Chondrocyte (in vitro differentiated cells): ENCODE data around the gene MSH3. TPM values are rescaled to one million over a fixed set of nuclear protein-coding genes. Genes with fewer than 3 reads are reported as not detected.

Experiments
- DNase-seq: peaks from one replicate; pipeline ENCODE4 v3.0.0; 2021; ENCODE audit warnings: mixed read lengths, low spot score
- H3K27ac Mint-ChIP-seq: one replicate; pipeline ENCODE4 v1.8.0; 2021; ENCODE audit warnings: mild to moderate bottlenecking, moderate library complexity, mixed read lengths; ENCODE audit not compliant: unreplicated experiment
- H3K27me3 Mint-ChIP-seq: 2 replicates; pipeline ENCODE4 v1.8.0; 2021; ENCODE audit warnings: low read depth, mixed read lengths
- H3K36me3 Mint-ChIP-seq: 2 replicates; pipeline ENCODE4 v1.8.0; 2021; ENCODE audit warnings: low read depth, mixed read lengths
- H3K4me1 Mint-ChIP-seq: 2 replicates; pipeline ENCODE4 v1.8.0; 2021; ENCODE audit warnings: low read depth, mild to moderate bottlenecking, mixed read lengths
- H3K4me3 Mint-ChIP-seq: one replicate; pipeline ENCODE4 v1.8.0; 2021; ENCODE audit warnings: mild to moderate bottlenecking, moderate library complexity, mixed read lengths; ENCODE audit not compliant: unreplicated experiment
- H3K9me3 Mint-ChIP-seq: 2 replicates; pipeline ENCODE4 v1.8.0; 2021; ENCODE audit warnings: low read depth, mixed read lengths
- total RNA-seq: library from RNA; stranded (reverse); gene quantifications from 3 replicates; pipeline ENCODE4 v1.2.1, GENCODE V29; 2021
- TF ChIP-seq, protein P1 (sequence below): fragments of 200-600 bp; sonication (generic); IDR thresholded peaks from 2 replicates; pipeline ENCODE4 v1.5.0; 2021; ENCODE audit warnings: antibody characterized with exemption, mild to moderate bottlenecking, moderate library complexity

The MSH3 gene
- total RNA-seq, 1 donor from 2014 or later: 11.9 TPM

- Mint-ChIP-seq H3K9me3 (peaks cover 14% of the 10 kb centered on the region), H3K27me3 (no peaks in the 10 kb centered on the region), H3K27ac (no peak overlapping the region), H3K36me3 (peaks cover 2% of the 10 kb centered on the region), H3K4me1 (no peaks in the 10 kb centered on the region), H3K4me3 (no peak overlapping the region)
- no peak for DNase-seq
- TF ChIP-seq, protein P1, sequence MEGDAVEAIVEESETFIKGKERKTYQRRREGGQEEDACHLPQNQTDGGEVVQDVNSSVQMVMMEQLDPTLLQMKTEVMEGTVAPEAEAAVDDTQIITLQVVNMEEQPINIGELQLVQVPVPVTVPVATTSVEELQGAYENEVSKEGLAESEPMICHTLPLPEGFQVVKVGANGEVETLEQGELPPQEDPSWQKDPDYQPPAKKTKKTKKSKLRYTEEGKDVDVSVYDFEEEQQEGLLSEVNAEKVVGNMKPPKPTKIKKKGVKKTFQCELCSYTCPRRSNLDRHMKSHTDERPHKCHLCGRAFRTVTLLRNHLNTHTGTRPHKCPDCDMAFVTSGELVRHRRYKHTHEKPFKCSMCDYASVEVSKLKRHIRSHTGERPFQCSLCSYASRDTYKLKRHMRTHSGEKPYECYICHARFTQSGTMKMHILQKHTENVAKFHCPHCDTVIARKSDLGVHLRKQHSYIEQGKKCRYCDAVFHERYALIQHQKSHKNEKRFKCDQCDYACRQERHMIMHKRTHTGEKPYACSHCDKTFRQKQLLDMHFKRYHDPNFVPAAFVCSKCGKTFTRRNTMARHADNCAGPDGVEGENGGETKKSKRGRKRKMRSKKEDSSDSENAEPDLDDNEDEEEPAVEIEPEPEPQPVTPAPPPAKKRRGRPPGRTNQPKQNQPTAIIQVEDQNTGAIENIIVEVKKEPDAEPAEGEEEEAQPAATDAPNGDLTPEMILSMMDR: no peak
Measured at GRCh38 chr5:80904533-80905187, 250.2 kb downstream of the MSH3 start.

- Mint-ChIP-seq H3K36me3 (peaks cover 2% of the 10 kb centered on the region), H3K4me3 (no peak overlapping the region), H3K27me3 (no peaks in the 10 kb centered on the region), H3K4me1 (no peaks in the 10 kb centered on the region), H3K9me3 (peaks cover 14% of the 10 kb centered on the region), H3K27ac (no peak overlapping the region)
- TF ChIP-seq, protein P1: no peak
- no peak for DNase-seq
Measured at GRCh38 chr5:80905405-80905804, 251.0 kb downstream of the MSH3 start.

DNA sequence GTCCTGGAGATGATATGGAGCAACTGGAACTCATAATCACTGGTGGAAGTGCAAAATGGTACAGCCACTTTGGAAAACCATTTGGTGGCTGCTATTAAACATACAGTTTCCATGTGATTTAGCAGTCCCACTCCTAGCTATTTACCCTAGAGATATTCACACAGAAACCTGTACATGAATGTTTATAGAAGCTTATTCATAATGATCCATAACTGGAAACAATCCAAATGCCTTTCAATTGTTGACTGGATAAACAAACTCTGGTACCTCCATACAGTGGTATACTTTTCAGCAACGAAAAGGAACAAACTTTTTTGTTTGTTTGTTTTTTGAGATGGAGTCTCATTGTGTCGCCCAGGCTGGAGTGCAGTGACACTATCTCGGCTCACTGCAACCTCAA, 258.0 kb downstream of the MSH3 start:
- no peak overlapping the region for H3K4me3 Mint-ChIP-seq
- H3K4me1 Mint-ChIP-seq: no peaks in the 10 kb centered on the region
- peaks cover 9% of the 10 kb centered on the region for H3K9me3 Mint-ChIP-seq
- no peaks in the 10 kb centered on the region for H3K36me3 Mint-ChIP-seq
- no peak for DNase-seq
- TF ChIP-seq, protein P1: no peak
- no peak overlapping the region for H3K27ac Mint-ChIP-seq
- H3K27me3 Mint-ChIP-seq: no peaks in the 10 kb centered on the region

- no peaks in the 10 kb centered on the region for H3K36me3 Mint-ChIP-seq
- H3K27ac Mint-ChIP-seq: no peak overlapping the region
- peaks cover 7% of the 10 kb centered on the region for H3K4me1 Mint-ChIP-seq
- H3K27me3 Mint-ChIP-seq: no peaks in the 10 kb centered on the region
- no peak for DNase-seq
- H3K9me3 Mint-ChIP-seq: peaks cover 9% of the 10 kb centered on the region
- TF ChIP-seq, protein P1: no peak
- no peak overlapping the region for H3K4me3 Mint-ChIP-seq
Measured at GRCh38 chr5:80915716-80916115, 261.3 kb downstream of the MSH3 start.

- Mint-ChIP-seq H3K27me3 (no peaks in the 10 kb centered on the region), H3K27ac (no peak overlapping the region), H3K36me3 (no peaks in the 10 kb centered on the region), H3K4me1 (peaks cover 7% of the 10 kb centered on the region), H3K4me3 (no peak overlapping the region), H3K9me3 (peaks cover 7% of the 10 kb centered on the region)
- TF ChIP-seq, protein P1: no peak
- no peak for DNase-seq
Measured at GRCh38 chr5:80916676-80917075, 262.2 kb downstream of the MSH3 start.
